Body of pancreas (tissue), 4 donors: ENCODE measurements around the gene PLVAP. TPM values are rescaled to one million over a fixed set of nuclear protein-coding genes. Genes with fewer than 3 reads are reported as not detected.

Experiments
- ATAC-seq: fragments of 150-250 bp; one replicate; pipeline ENCODE4 v1.9.1; 2016
- DNase-seq, 4 donors: peaks; one replicate each; pipeline ENCODE4 v3.0.0-alpha.2; 2019
- H3K27ac ChIP-seq, 4 donors: fragments of 200-600 bp; sonication (generic); 1 replicate in 3 of 4; 2 replicates in 1 of 4; pipeline versions ENCODE4 v1.5.1 to v1.6.1; 2016 to 2019; ENCODE audit warnings: mild to moderate bottlenecking in 1 of 4, mixed read lengths in 1 of 4, moderate library complexity in 1 of 4
- H3K27me3 ChIP-seq, 2 donors: fragments of 200-600 bp; sonication (generic); one replicate each; pipeline ENCODE4 v1.6.0; 2016; ENCODE audit warnings: mild to moderate bottlenecking in 1 of 2
- H3K36me3 ChIP-seq, 2 donors: fragments of 200-600 bp; sonication (generic); replicated peaks in 1 of 2; 2 replicates each; pipeline ENCODE4 v1.5.1; 2016; ENCODE audit warnings: low read depth in 2 of 2; ENCODE audit not compliant: insufficient read depth in 1 of 2
- H3K4me1 ChIP-seq: fragments of 200-600 bp; sonication (generic); one replicate; pipeline ENCODE4 v1.6.0; 2016
- H3K4me3 ChIP-seq, 2 donors: fragments of 200-600 bp; sonication (generic); 1 replicate in 1 of 2; 2 replicates in 1 of 2; pipeline ENCODE4 v1.5.1; 2016 to 2019
- H3K9me3 ChIP-seq, 3 donors: fragments of 200-600 bp; sonication (generic); 1 replicate in 2 of 3; 2 replicates in 1 of 3; pipeline ENCODE4 v1.5.1; 2016
- CTCF ChIP-seq, 7 experiments: fragments of 450-650 bp in 4 of 7; fragments of 200-600 bp in 3 of 7; sonication (generic) in 3 of 7; IDR thresholded peaks; one replicate each; pipeline ENCODE4 v1.5.1; 2016 to 2019; ENCODE audit warnings: antibody characterized with exemption in 7 of 7
- POLR2A ChIP-seq, 3 donors: fragments of 450-650 bp; IDR thresholded peaks; one replicate each; pipeline ENCODE4 v1.6.1; 2016; ENCODE audit warnings: antibody characterized with exemption in 3 of 3, mild to moderate bottlenecking in 2 of 3
- WGBS, 2 donors: methylation state at CpG; one replicate each; pipeline ENCODE4 v1.1.5; 2017; 5-methylcytosine and 5-hydroxymethylcytosine counted together
- intact Hi-C: fragments of 100-400 bp; cut with DNase I; formaldehyde crosslinking; loops from one replicate; pipeline ENCODE4 v1.15.1; 2023
- total RNA-seq, 2 donors: library from RNA; depleted of rRNA; stranded (reverse); fragments of >200 nt; gene quantifications; one replicate each; pipeline ENCODE4 v1.1.0, GENCODE V29; 2016

Gene PLVAP
- total RNA-seq, 2 donors from 2014 or later, result 37.9 to 49.8 TPM

GRCh38 chr19:17327068-17327653, 50.0 kb downstream of the PLVAP start:
- 93 to 94% methylated on average over 8 to 22 of the region's 27 CpGs for WGBS, 2 donors
- no peak overlapping the region for H3K4me3 ChIP-seq
- H3K9me3 ChIP-seq, result no peaks in the 10 kb centered on the region
- ATAC-seq, result no peak
- no peaks in the 10 kb centered on the region for H3K36me3 ChIP-seq
- TF ChIP-seq POLR2A (IDR thresholded peaks at IDR 0.05) (no peak), CTCF (IDR thresholded peaks at IDR 0.05) (no peak)
- no peaks in the 10 kb centered on the region for H3K27me3 ChIP-seq
- peak overlapping the region in 1 of 4 donors; percentile 47 for H3K27ac ChIP-seq
- H3K4me1 ChIP-seq, result peaks cover 22% of the 10 kb centered on the region
- intact Hi-C loops, result no loop called here
- no peak for DNase-seq

GRCh38 chr19:17326595-17326966, 50.6 kb downstream of the PLVAP start:
- TF ChIP-seq CTCF (IDR thresholded peaks at IDR 0.05) (no peak), POLR2A (IDR thresholded peaks at IDR 0.05) (no peak)
- peaks cover 22% of the 10 kb centered on the region for H3K4me1 ChIP-seq
- 80% methylated on average over 7 to 11 of the region's 11 CpGs for WGBS, 2 donors
- H3K4me3 ChIP-seq, result no peak overlapping the region
- no peak overlapping the region for H3K27ac ChIP-seq
- no peaks in the 10 kb centered on the region for H3K36me3 ChIP-seq
- intact Hi-C loops, result no loop called here
- DNase-seq (no peak), ATAC-seq (no peak)
- H3K27me3 ChIP-seq, result no peaks in the 10 kb centered on the region
- H3K9me3 ChIP-seq, result no peaks in the 10 kb centered on the region

- Histone ChIP-seq H3K4me1 (peaks cover 22% of the 10 kb centered on the region), H3K9me3 (no peaks in the 10 kb centered on the region), H3K27ac (no peak overlapping the region), H3K36me3 (no peaks in the 10 kb centered on the region), H3K27me3 (no peaks in the 10 kb centered on the region), H3K4me3 (no peak overlapping the region)
- 77 to 83% methylated on average over 17 of the region's 17 CpGs for WGBS, 2 donors
- TF ChIP-seq POLR2A (IDR thresholded peaks at IDR 0.05) (no peak), CTCF (IDR thresholded peaks at IDR 0.05) (no peak)
- intact Hi-C loops, result no loop called here
- no peak for ATAC-seq
- DNase-seq, result peak in 2 of 4 donors; percentile 30 to 34
These were observed 51.1 kb downstream of the PLVAP start for GRCh38 chr19:17325881-17326594.

GRCh38 chr19:17325133-17325532, 52.0 kb downstream of the PLVAP start:
- Histone ChIP-seq H3K27ac (no peak overlapping the region), H3K9me3 (no peaks in the 10 kb centered on the region), H3K36me3 (peaks cover 4% of the 10 kb centered on the region in 2 donors), H3K4me1 (peaks cover 22% of the 10 kb centered on the region), H3K27me3 (no peaks in the 10 kb centered on the region), H3K4me3 (no peak overlapping the region)
- no peak for DNase-seq
- WGBS, 2 donors, result 93% methylated on average over 13 of the region's 20 CpGs; no CpG with 5 or more reads in 1 of the 2 donors
- no peak for ATAC-seq
- intact Hi-C loops, result no loop called here
- TF ChIP-seq POLR2A (IDR thresholded peaks at IDR 0.05), result no peak
- TF ChIP-seq CTCF (IDR thresholded peaks at IDR 0.05), result no peak
